ENCODE data around the gene SIK3.
A peak's percentile ranks its signal among the peaks of the same experiment; 100 is the strongest.

SIK3 gene

DNA sequence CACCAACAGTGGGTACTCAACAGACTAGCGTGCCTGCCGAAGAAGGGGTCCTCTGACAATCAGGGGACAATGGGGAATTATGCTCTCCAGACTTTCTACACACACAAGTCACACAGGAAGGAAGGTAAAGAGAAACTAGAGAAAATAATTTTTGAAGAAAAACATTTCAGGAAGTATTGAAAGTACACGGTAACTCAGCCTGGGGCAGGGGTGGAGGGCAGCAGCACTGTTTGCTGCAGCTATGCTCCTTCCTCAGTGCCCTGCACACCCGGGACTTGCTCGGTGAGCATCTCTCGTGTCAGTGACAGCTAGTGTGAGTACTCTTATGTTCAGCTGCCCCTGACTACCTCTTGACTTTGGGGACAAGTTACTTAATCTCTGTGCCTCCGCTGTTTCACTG lies 242.8 kb downstream of the SIK3 start:
- ATAC-seq: no peak
- peaks cover 63% of the 10 kb centered on the region for H3K4me1 Mint-ChIP-seq
- H3K9me3 Mint-ChIP-seq: no peaks in the 10 kb centered on the region
- DNase-seq (ENCODE audit: low spot score in 2 of 2): no peak
- H3K36me3 Mint-ChIP-seq: peaks cover 78% of the 10 kb centered on the region
- peak overlapping the region; percentile 7 for H3K4me3 Mint-ChIP-seq
- H3K27ac Mint-ChIP-seq: peak overlapping the region; percentile 91

DNA sequence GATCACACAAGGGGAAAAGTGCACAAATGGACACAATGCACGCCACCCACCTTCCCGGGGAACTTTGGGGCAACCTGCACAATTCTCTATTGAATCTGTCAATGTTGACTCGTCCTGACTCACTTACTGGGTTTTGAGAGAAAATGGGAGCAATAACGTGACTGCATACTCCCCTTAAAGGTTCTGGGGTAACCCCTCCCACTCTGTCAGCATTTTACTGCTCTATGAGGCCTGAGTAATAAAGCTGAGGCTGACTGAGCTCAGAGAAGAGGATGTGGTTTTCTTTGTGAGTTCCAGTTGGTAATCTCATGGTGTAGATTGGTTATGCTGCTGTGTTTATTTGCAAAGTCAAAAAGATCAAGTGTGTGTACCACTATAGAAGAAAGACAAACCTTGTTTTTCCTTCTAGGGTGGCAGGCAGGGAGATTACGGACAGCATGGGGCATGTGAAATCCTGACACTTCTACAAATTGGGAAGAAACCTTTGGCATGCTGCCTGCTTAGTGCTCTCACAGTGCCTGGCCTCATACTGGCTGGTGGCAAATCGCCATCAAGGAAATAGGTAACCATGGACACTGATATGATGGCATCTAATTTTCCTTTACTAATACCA lies 244.7 kb downstream of the SIK3 start:
- ATAC-seq (peak; percentile 96), DNase-seq (ENCODE audit: low spot score in 2 of 2) (peak; percentile 39 to 82)
- Mint-ChIP-seq H3K4me3 (peak overlapping the region; percentile 69), H3K27ac (peak overlapping the region; percentile 91), H3K36me3 (peaks cover 75% of the 10 kb centered on the region), H3K4me1 (peaks cover 74% of the 10 kb centered on the region), H3K9me3 (no peaks in the 10 kb centered on the region)

DNA sequence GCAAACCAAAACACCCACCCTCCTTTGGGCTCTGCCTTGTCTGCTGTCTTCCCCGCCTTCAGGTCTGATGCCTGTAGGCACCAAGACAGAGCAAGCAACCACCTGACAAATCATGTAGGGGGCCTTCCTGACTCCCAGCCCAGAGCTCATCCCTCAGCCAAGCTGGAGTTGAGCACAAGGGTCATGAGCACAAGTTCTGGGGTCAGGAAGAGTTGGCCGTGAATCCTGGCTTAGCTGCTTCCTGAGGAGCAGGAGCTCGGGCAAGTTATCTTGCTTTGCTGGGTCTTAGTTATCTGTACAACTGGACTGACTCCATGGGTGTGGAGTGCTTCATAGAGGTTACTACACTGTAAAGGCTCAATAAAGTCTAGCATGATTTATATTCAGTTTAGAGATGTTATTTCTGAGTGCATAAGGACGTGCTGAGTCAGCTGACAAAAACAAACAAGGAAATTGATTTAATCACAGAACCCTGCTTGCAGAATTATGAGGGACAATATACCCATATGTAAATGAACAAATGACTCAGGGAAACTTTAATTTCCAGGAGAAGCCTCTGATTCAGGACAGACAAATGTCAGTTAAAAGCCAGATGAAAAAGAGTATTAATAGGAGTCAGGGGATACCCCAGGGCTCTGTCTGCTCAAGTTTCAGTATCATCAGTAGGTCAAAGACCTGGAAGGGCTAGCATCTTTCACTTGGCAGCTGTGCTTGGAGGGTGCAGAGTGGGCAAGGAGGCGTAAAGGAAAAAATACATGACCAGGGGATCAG lies 245.8 kb downstream of the SIK3 start:
- Mint-ChIP-seq H3K27ac (peak overlapping the region; percentile 91), H3K4me1 (peaks cover 74% of the 10 kb centered on the region), H3K9me3 (no peaks in the 10 kb centered on the region), H3K4me3 (peak overlapping the region; percentile 69), H3K36me3 (peaks cover 75% of the 10 kb centered on the region)
- ATAC-seq (peak; percentile 2), DNase-seq (ENCODE audit: low spot score in 2 of 2) (peak in 1 of 2 donors; percentile 64)

DNA sequence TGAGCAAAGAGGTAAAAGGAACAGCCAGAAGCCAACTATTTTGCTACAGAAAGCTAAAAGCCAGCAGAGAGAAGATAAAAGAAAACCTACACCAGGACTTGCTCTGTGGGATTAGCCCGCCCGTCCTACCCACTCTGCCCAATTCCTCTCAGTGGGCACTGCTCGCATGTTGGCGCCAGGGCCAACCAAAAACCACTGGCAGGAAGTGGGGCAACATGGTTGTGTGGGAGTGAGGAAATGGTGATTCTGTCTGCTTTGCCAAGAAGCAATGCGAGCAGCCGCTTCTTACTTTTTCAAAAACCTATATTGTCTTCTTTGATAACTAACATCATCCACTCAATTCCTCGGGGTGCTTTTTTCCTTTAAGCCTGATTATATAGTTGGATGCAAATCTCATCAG lies 246.6 kb downstream of the SIK3 start:
- DNase-seq (ENCODE audit: low spot score in 2 of 2) (peak; percentile 62 to 73), ATAC-seq (peak; percentile 57)
- Mint-ChIP-seq H3K36me3 (peaks cover 75% of the 10 kb centered on the region), H3K9me3 (no peaks in the 10 kb centered on the region), H3K4me1 (peaks cover 68% of the 10 kb centered on the region), H3K27ac (peak overlapping the region; percentile 91), H3K4me3 (peak overlapping the region; percentile 69)

DNA sequence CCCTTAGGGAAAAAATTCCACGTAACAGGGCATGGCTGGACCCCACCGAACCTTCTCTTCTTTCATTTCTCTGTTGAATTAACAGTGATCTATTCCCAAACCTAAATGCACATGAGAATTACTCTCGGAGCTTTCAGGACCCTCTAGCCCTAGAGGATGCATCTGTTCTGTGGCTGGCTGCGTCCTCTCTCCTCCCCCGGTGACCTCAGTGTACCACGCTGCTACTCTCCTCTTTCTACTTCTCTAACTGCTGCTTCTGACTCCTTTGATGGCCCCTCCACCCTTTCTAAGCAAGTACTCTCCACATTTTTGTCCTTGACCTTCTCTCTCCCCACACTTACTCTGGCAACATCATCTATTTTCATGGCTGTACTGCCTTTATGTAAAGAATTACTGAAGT lies 248.7 kb downstream of the SIK3 start:
- DNase-seq (ENCODE audit: low spot score in 2 of 2) (no peak), ATAC-seq (no peak)
- Mint-ChIP-seq H3K9me3 (no peaks in the 10 kb centered on the region), H3K36me3 (peaks cover 78% of the 10 kb centered on the region), H3K4me1 (peaks cover 50% of the 10 kb centered on the region), H3K4me3 (no peak overlapping the region), H3K27ac (no peak overlapping the region)

DNA sequence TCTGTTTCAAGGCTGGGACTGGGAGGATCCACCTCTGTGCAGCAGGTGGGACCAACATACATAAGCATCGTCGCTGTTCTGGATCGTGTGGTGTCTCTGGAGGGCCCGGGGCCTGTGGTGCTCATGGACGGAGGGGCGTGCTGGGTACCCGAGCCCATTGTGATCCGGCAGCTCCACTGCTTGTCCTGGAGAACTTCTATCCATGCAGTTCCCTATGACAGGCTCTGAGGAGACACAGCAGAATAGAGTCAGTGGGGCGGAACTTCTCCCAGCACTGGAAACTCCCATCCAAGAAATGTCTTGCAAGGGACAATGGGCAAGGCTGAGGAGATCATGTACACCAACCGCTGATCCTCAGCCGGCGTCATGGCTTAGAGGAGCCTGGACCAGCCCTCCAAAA lies 249.2 kb downstream of the SIK3 start:
- no peak for DNase-seq (ENCODE audit: low spot score in 2 of 2)
- peaks cover 79% of the 10 kb centered on the region for H3K36me3 Mint-ChIP-seq
- peaks cover 45% of the 10 kb centered on the region for H3K4me1 Mint-ChIP-seq

DNA sequence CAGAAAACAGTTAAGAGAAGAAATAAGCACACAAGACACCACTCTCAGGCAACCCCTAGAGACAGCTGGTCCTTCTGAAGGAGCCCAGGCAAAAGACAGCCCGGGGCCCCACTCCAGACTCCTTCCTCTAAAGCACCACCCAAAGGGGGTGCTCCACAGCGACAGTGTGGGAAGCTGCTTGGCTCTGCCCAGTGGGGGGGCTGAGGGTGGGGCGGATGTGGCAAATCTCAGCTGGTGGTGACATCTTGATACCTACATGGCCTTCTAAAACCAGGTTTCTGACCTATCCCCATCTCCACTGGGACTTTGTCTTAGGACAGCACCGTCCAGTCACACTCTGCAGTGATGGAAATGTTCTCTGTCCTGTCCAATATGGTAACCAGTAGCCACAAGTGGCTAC lies 250.6 kb downstream of the SIK3 start:
- no peak overlapping the region for H3K27ac Mint-ChIP-seq
- DNase-seq (ENCODE audit: low spot score in 2 of 2): no peak
- ATAC-seq: no peak
- no peak overlapping the region for H3K4me3 Mint-ChIP-seq
- H3K36me3 Mint-ChIP-seq: peaks cover 85% of the 10 kb centered on the region
- H3K4me1 Mint-ChIP-seq: peaks cover 31% of the 10 kb centered on the region
- no peaks in the 10 kb centered on the region for H3K9me3 Mint-ChIP-seq

More for the DNA sequence above, 249.2 kb downstream of the SIK3 start:
- ATAC-seq: no peak
- Mint-ChIP-seq H3K27ac (no peak overlapping the region), H3K9me3 (no peaks in the 10 kb centered on the region), H3K4me3 (no peak overlapping the region)

DNA sequence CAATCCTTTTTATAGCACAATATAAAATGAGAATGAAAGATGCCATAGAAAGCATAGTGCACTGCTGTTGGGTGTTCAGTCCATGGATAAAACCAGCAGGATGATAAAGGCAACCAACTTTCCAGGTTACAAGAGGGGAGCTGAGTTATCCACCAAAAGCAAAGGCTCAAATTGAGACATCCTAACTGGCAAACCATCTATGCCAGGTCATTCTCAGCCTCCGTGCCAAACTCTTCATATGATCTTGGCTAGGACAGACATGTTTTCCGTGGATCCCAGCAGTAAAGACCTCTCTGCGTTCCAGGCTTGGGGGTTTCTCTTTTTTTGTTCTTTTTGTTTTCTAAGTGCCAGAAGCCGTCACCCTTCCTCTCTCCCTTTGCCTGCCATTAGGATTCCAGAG lies 253.5 kb downstream of the SIK3 start:
- ATAC-seq (no peak), DNase-seq (ENCODE audit: low spot score in 2 of 2) (no peak)
- Mint-ChIP-seq H3K4me1 (peaks cover 9% of the 10 kb centered on the region), H3K9me3 (no peaks in the 10 kb centered on the region), H3K36me3 (peaks cover 70% of the 10 kb centered on the region), H3K27ac (no peak overlapping the region), H3K4me3 (no peak overlapping the region)

DNA sequence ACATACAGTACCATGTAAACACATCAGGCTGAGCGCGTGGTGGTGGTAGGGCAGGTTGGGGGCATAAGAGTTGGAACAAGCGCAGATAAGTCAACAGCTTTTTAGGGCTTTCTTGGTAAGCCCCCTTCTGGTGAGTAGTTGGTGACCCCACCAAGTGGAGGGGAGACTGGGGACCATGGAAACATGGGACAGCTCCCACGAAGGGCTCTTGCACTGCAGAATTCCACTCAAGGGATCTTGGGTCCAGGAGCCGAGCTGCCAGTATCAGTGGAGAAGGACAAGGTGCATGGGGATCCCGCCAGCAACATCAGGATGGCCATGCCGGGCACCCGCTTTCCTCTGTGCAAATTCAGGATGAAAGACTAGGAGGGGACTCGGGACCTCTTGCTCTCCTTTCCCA lies 254.6 kb downstream of the SIK3 start:
- H3K4me3 Mint-ChIP-seq: no peak overlapping the region
- H3K27ac Mint-ChIP-seq: peak overlapping the region; percentile 29
- DNase-seq (ENCODE audit: low spot score in 2 of 2) (no peak), ATAC-seq (no peak)
- peaks cover 59% of the 10 kb centered on the region for H3K36me3 Mint-ChIP-seq
- H3K4me1 Mint-ChIP-seq: peaks cover 5% of the 10 kb centered on the region
- H3K9me3 Mint-ChIP-seq: no peaks in the 10 kb centered on the region

DNA sequence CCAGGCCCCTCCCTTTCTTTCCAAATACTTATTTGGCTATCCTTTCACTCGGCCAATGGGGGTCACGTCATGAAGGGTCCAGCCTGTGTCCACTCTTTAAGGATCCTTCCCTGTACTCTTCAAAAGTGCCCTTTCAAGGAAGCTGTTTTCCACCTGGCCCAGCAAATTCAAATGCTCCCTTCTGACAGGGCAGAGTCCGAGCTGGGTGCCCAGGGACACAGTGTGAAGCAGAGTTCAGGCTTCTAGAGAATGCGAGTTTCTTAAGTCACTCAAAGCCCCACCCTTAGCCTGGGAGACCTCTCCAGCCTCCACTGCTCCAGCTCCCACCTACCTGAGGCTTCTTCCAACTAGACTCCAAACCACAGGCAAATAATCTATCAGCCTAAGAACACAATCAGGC lies 255.3 kb downstream of the SIK3 start:
- H3K9me3 Mint-ChIP-seq: no peaks in the 10 kb centered on the region
- peak overlapping the region; percentile 29 for H3K27ac Mint-ChIP-seq
- peaks cover 5% of the 10 kb centered on the region for H3K4me1 Mint-ChIP-seq
- ATAC-seq: no peak
- DNase-seq (ENCODE audit: low spot score in 2 of 2): no peak
- peaks cover 52% of the 10 kb centered on the region for H3K36me3 Mint-ChIP-seq
- no peak overlapping the region for H3K4me3 Mint-ChIP-seq

DNA sequence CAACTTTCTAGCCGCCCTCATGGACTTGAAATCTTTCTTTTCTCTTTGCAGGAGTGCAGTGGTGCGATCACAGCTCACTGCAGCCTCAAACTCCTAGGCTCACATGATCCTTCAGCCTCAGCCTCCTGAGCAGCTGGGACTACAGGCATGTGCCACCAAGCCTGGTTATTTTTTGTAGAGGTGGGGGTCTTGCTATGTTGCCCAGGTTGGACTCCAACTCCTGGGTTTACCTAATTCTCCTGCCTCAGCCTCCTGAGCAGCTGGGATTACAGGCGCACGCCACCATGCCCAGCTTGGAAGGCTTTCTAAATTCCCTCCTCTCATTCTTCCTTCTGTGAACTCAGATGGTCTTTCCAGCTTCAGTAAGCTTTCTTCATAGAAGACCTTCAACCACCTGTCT lies 256.1 kb downstream of the SIK3 start:
- H3K4me3 Mint-ChIP-seq: no peak overlapping the region
- DNase-seq (ENCODE audit: low spot score in 2 of 2): no peak
- peak overlapping the region; percentile 61 for H3K27ac Mint-ChIP-seq
- peaks cover 5% of the 10 kb centered on the region for H3K4me1 Mint-ChIP-seq
- peaks cover 47% of the 10 kb centered on the region for H3K36me3 Mint-ChIP-seq
- H3K9me3 Mint-ChIP-seq: no peaks in the 10 kb centered on the region
- no peak for ATAC-seq

DNA sequence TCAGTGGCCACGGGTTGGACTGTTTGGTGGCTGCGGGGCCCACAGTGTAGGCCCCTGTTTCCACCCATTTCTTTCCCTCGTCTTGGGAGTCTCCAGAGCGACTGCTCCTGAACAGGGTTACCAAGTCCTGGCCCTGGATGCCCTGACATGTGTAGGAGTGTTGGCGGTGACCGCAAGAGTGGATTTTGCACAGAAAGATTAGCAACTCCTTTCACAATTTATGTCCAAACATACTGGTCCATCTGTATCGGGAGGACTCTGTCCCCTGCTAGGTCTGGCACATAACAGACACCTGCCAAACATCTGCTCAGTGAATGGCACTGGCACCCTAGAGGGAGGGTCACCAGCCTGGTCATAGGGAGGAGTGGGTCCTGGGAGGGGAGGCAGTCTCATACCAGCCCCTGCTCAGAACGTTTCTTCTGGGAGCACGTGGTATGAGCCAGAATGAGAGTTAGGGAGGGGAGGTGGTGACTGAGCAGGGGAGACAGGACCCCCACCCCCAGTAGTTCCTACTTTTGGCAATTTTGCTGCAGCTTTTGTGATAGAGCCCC lies 257.4 kb downstream of the SIK3 start:
- no peak for ATAC-seq
- H3K27ac Mint-ChIP-seq: peak overlapping the region; percentile 53
- no peaks in the 10 kb centered on the region for H3K9me3 Mint-ChIP-seq
- H3K4me3 Mint-ChIP-seq: no peak overlapping the region
- no peak for DNase-seq (ENCODE audit: low spot score in 2 of 2)
- peaks cover 36% of the 10 kb centered on the region for H3K36me3 Mint-ChIP-seq
- peaks cover 5% of the 10 kb centered on the region for H3K4me1 Mint-ChIP-seq

DNA sequence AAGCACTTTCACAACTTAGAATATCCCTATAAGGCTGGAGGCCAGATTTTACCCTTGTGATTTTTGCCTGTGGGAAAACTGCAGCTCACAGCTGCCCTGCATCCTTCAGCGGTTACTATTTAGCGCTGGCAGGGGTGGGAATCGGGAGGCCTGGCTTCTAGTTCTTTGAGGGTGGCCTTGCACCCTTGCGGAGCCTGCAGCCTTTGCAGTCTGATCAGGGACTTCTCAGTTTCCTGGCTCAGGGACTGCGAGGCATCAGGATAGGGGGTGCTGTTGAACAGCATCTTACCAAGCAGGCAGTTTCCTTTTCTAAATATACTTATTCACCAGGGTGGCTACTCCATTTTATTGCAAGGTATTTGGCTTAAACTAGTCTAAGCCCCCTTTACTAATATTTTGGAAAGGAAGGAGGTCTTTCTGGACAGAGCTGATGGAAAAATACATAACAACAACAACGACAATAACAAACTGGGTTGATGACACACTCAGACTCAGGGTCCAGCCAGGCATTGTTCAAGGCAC lies 257.9 kb downstream of the SIK3 start:
- peaks cover 9% of the 10 kb centered on the region for H3K4me1 Mint-ChIP-seq
- peaks cover 31% of the 10 kb centered on the region for H3K36me3 Mint-ChIP-seq
- ATAC-seq (no peak), DNase-seq (ENCODE audit: low spot score in 2 of 2) (no peak)
- no peak overlapping the region for H3K4me3 Mint-ChIP-seq
- H3K27ac Mint-ChIP-seq: no peak overlapping the region
- H3K9me3 Mint-ChIP-seq: no peaks in the 10 kb centered on the region

DNA sequence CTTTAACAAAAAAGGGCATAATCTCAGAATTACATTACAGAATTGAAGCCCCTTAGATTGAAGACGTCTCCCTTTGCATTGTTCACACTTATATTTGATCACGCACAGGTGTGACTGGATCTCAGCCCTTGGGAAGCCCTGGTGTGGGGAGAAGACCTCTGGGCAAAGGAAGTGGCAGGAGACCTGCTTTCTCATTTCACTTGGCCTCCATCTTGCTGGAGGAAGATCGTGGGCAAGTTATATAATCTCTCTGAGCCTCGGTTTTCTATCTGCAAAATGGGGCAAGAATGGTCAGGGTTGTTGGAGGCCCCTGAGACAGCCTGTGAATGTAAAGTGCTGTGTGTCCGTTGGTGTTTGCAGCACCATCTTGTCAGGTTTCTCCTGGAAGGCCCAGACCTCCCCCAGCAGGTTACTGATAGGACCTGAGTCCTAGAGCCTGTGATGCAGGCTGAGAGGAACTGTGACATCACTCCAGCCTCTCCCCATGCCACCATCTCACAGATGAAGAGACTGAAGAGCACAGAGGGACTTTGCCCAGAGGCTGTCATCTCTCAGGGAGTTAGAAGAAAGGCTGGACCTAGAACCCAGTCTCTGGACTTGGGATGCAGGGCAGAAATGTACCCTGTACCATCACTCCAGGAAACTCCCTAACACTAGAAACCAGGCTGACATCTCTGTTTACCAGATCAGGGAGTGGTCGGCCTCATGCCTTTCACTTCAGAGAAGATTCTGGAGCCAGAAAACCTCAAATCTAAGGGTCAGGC lies 259.7 kb downstream of the SIK3 start:
- H3K4me1 Mint-ChIP-seq: peaks cover 16% of the 10 kb centered on the region
- no peak for ATAC-seq
- H3K36me3 Mint-ChIP-seq: peaks cover 13% of the 10 kb centered on the region
- no peaks in the 10 kb centered on the region for H3K9me3 Mint-ChIP-seq
- DNase-seq (ENCODE audit: low spot score in 2 of 2): no peak
- H3K27ac Mint-ChIP-seq: no peak overlapping the region
- no peak overlapping the region for H3K4me3 Mint-ChIP-seq

Data from stimulated activated effector memory CD8-positive, alpha-beta T cell treated with anti-CD3 and anti-CD28 coated beads, Interleukin-12 subunit alpha, Interleukin-12 subunit beta, amount 100 ng/mL, for 72 hours (primary cell).